VCaP (cell line): ENCODE measurements around the gene NR6A1.

ENCODE experiments used
- H3K27ac ChIP-seq: fragments of 450-650 bp; 2 replicates; pipeline ENCODE4 v1.5.1; 2017
- CTCF ChIP-seq: fragments of 450-650 bp; conservative IDR thresholded peaks from 2 replicates; pipeline ENCODE4 v1.5.1; 2017; ENCODE audit warnings: mild to moderate bottlenecking, moderate library complexity

The NR6A1 gene

GRCh38 chr9:124492818-124493217, 278.3 kb downstream of the NR6A1 start:
- TF ChIP-seq CTCF = no peak
- H3K27ac ChIP-seq = no peak overlapping the region

- TF ChIP-seq CTCF = no peak
- H3K27ac ChIP-seq = no peak overlapping the region
Observed at GRCh38 chr9:124491049-124491975, 279.8 kb downstream of the NR6A1 start.

- no peak for TF ChIP-seq CTCF
- H3K27ac ChIP-seq = no peak overlapping the region
Observed at GRCh38 chr9:124490004-124490403, 281.1 kb downstream of the NR6A1 start.

- H3K27ac ChIP-seq = no peak overlapping the region
- TF ChIP-seq CTCF = no peak
Observed at GRCh38 chr9:124489222-124489621, 281.9 kb downstream of the NR6A1 start.

GRCh38 chr9:124488641-124489210, 282.4 kb downstream of the NR6A1 start:
- TF ChIP-seq CTCF = no peak
- no peak overlapping the region for H3K27ac ChIP-seq

- TF ChIP-seq CTCF = no peak
- H3K27ac ChIP-seq = no peak overlapping the region
Observed at GRCh38 chr9:124487260-124488182, 283.6 kb downstream of the NR6A1 start.

GRCh38 chr9:124486778-124487259, 284.3 kb downstream of the NR6A1 start:
- TF ChIP-seq CTCF = no peak
- no peak overlapping the region for H3K27ac ChIP-seq
